ENCODE measurements around the gene PKD2L2. TPM values are rescaled to one million over a fixed set of nuclear protein-coding genes. Genes with fewer than 3 reads are reported as not detected.

The PKD2L2 gene
- total RNA-seq, 6 donors from 2014 or later = not detected

DNA sequence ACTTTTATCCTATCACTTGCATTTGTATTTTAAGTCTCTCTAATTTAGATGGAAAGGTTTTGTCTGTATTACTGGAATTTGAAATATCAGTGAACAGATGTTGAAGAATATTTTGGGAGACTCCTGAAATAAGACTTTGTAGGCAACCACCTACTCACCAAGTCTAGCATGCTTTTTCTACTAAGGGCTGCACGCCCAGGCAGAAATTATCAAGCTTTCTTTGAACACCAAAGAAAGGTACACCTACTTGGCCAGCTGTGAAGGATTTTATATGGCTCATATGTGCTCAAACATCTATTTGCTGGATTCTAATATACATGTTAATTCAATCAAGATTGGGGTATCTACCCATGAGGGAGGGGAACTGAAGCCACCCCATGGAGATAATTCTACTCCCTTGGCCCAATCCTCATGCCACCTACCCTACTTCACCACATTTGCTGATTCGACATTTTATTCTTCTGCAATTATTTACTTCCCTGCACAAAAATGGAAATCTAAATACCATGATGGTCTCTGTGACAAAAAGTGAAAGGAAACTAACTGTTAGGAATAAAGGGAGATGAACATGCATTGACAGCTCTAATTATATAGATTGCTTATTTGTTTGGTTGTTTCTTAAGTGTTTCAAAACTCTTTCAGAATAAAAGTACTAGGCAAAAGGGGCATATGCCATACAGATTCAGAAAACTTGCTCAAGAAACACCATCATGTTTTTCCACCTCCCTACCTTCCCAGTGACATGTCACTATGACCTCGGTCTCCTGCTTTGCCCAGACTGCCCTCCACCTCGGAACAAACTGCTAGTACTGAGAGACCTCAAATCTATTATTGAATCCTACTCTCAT is 22.5 kb upstream of the PKD2L2 start:
- Histone ChIP-seq H3K36me3 (no peaks in the 10 kb centered on the region), H3K27ac (no peak overlapping the region), H3K4me3 (no peak overlapping the region), H3K4me1 (no peaks in the 10 kb centered on the region), H3K9me3 (no peaks in the 10 kb centered on the region), H3K27me3 (no peaks in the 10 kb centered on the region)
- ATAC-seq (ENCODE audit: low FRiP score in 2 of 2) (no peak), DNase-seq (no peak)
- TF ChIP-seq POLR2A (IDR thresholded peaks at IDR 0.05) (no peak), EP300 (IDR thresholded peaks at IDR 0.05) (no peak), POLR2AphosphoS5 (IDR thresholded peaks at IDR 0.05) (no peak)
- TF ChIP-seq, protein P1, sequence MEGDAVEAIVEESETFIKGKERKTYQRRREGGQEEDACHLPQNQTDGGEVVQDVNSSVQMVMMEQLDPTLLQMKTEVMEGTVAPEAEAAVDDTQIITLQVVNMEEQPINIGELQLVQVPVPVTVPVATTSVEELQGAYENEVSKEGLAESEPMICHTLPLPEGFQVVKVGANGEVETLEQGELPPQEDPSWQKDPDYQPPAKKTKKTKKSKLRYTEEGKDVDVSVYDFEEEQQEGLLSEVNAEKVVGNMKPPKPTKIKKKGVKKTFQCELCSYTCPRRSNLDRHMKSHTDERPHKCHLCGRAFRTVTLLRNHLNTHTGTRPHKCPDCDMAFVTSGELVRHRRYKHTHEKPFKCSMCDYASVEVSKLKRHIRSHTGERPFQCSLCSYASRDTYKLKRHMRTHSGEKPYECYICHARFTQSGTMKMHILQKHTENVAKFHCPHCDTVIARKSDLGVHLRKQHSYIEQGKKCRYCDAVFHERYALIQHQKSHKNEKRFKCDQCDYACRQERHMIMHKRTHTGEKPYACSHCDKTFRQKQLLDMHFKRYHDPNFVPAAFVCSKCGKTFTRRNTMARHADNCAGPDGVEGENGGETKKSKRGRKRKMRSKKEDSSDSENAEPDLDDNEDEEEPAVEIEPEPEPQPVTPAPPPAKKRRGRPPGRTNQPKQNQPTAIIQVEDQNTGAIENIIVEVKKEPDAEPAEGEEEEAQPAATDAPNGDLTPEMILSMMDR (IDR thresholded peaks at IDR 0.05) = no peak
- 87 to 93% methylated on average over 4 of the region's 4 CpGs for WGBS, 2 donors

- Histone ChIP-seq H3K36me3 (no peaks in the 10 kb centered on the region), H3K27me3 (no peaks in the 10 kb centered on the region), H3K4me3 (no peak within 1 kb of the TSS), H3K4me1 (no peaks in the 10 kb centered on the region), H3K27ac (no peak within 1 kb of the TSS), H3K9me3 (no peaks in the 10 kb centered on the region)
- TF ChIP-seq EP300 (IDR thresholded peaks at IDR 0.05) (no peak), POLR2AphosphoS5 (IDR thresholded peaks at IDR 0.05) (no peak), POLR2A (IDR thresholded peaks at IDR 0.05) (no peak)
- TF ChIP-seq, protein P1 (IDR thresholded peaks at IDR 0.05) = no peak
- ATAC-seq (ENCODE audit: low FRiP score in 2 of 2) (no peak), DNase-seq (no peak)
- WGBS, 2 donors = 51 to 55% methylated on average over 3 of the region's 3 CpGs
Observed at GRCh38 chr5:137867664-137868063, 21.6 kb upstream of the PKD2L2 start, which contains the start of gene MYOT. MYOT (plus strand) TSS chr5:137867860; CDS start chr5:137870652, 2,792 bp downstream.

DNA sequence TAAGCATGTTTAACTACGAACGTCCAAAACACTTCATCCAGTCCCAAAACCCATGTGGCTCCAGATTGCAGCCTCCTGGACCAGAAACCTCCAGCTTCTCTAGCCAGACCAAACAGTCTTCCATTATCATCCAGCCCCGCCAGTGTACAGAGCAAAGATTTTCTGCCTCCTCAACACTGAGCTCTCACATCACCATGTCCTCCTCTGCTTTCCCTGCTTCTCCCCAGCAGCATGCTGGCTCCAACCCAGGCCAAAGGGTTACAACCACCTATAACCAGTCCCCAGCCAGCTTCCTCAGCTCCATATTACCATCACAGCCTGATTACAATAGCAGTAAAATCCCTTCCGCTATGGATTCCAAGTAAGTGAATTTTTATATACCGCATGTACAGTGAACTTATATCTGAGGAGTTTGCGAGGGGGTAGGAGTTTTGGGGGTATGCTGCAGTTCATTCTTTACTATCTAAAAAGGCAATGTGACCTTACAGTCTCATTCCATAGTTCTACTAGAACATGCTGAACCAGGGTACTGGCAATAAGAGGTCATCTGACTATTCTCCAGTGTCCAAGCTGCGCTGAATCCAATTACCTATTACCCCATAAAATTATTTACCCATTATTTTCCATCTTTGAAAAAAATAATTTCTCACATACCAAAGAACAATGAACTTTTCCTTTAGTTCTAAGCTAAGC is 18.5 kb upstream of the PKD2L2 start:
- no peak for TF ChIP-seq POLR2AphosphoS5 (IDR thresholded peaks at IDR 0.05)
- TF ChIP-seq, protein P1 (IDR thresholded peaks at IDR 0.05) = no peak
- WGBS, 2 donors = 93% methylated on average over 7 of the region's 7 CpGs
- Histone ChIP-seq H3K27me3 (no peaks in the 10 kb centered on the region), H3K27ac (no peak overlapping the region), H3K4me1 (no peaks in the 10 kb centered on the region), H3K4me3 (no peak overlapping the region), H3K36me3 (no peaks in the 10 kb centered on the region), H3K9me3 (no peaks in the 10 kb centered on the region)
- no peak for DNase-seq
- no peak for ATAC-seq (ENCODE audit: low FRiP score in 2 of 2)

DNA sequence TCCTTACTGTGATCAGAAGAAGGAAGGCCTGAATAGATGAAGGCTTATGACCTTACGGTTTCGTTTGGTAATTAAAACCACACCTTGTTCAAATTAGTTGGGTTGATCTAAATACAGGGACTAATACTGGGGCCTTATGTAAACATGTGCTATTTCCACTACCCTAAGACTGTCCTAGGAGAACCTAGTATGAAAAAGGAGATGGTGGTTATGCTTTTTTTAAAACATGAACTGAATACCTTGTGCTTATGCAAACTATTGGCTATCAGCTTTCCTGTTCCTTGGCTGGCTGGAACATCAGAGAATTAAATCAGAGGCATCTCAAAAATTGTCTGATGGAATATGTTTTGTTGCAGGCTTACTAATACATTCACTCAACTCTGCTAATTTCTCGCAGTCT is 17.7 kb upstream of the PKD2L2 start:
- Histone ChIP-seq H3K9me3 (no peaks in the 10 kb centered on the region), H3K36me3 (no peaks in the 10 kb centered on the region), H3K27ac (no peak overlapping the region), H3K4me3 (no peak overlapping the region), H3K27me3 (no peaks in the 10 kb centered on the region), H3K4me1 (no peaks in the 10 kb centered on the region)
- WGBS, 2 donors = 90 to 95% methylated on average over 3 of the region's 3 CpGs
- DNase-seq (no peak), ATAC-seq (ENCODE audit: low FRiP score in 2 of 2) (no peak)
- TF ChIP-seq POLR2AphosphoS5 (IDR thresholded peaks at IDR 0.05) (no peak), EP300 (IDR thresholded peaks at IDR 0.05) (no peak), POLR2A (IDR thresholded peaks at IDR 0.05) (no peak)
- TF ChIP-seq, protein P1 (IDR thresholded peaks at IDR 0.05) = no peak

Data from upper lobe of left lung (tissue), 6 donors.